Epidermal melanocyte (primary cell): ENCODE measurements around the gene MYOM1.
"Not testable (repeated sequence)": the region's sequence is repeated elsewhere in the genome, so short reads cannot be mapped to it uniquely, and the experiment has no call there.

Source experiments
- DNase-seq: peaks from one replicate; pipeline ENCODE4 v3.0.0; 2011; ENCODE audit warnings: low spot score; ENCODE audit not compliant: insufficient read length

The MYOM1 gene

GRCh38 chr18:3040173-3040572 is 179.6 kb downstream of the MYOM1 start:
- no peak for DNase-seq

GRCh38 chr18:3037423-3037915 is 182.3 kb downstream of the MYOM1 start:
- DNase-seq: no peak

- DNase-seq: no peak
These were observed 183.7 kb downstream of the MYOM1 start for GRCh38 chr18:3036108-3036507.

- no peak for DNase-seq
These were observed 184.1 kb downstream of the MYOM1 start for GRCh38 chr18:3035635-3036034.

- DNase-seq: no peak
These were observed 187.0 kb downstream of the MYOM1 start for GRCh38 chr18:3032721-3033120.

GRCh38 chr18:3029215-3029952 is 190.4 kb downstream of the MYOM1 start:
- no peak for DNase-seq

- DNase-seq: not testable (repeated sequence)
These were observed 191.7 kb downstream of the MYOM1 start for GRCh38 chr18:3028115-3028514.

- DNase-seq: no peak
These were observed 192.3 kb downstream of the MYOM1 start for GRCh38 chr18:3027370-3027891.

GRCh38 chr18:3025544-3025943 is 194.2 kb downstream of the MYOM1 start:
- no peak for DNase-seq

- not testable (repeated sequence) for DNase-seq
These were observed 196.2 kb downstream of the MYOM1 start for GRCh38 chr18:3023603-3024002.
